MV-4-11 (cell line): Measurements from ENCODE around the gene CDKAL1.
"Not testable (repeated sequence)": the region's sequence is repeated elsewhere in the genome, so short reads cannot be mapped to it uniquely, and the experiment has no call there.

Experiments
- DNase-seq: peaks from one replicate; lab custom pipeline; 2025; lab: John Stamatoyannopoulos, UW

The CDKAL1 gene

DNA sequence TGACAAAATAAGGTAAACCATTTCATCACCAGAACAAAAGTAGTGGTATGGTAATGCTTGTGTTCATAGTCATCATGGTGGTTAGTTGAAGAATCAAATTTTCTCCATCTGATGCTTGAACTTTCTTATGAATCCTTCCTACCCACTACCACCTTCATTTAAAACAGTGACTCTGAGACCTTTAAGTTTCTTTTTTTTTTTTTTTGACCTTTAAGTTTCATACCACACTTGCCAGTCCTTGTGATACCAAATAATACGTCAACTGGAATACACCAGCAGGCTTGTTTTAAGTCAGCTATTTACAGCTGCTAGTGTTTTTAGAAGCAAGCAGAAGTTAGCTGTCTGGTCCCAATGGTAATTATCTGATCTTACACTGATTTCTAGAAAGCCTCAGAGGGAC is 645.9 kb downstream of the CDKAL1 start:
- no peak for DNase-seq

DNA sequence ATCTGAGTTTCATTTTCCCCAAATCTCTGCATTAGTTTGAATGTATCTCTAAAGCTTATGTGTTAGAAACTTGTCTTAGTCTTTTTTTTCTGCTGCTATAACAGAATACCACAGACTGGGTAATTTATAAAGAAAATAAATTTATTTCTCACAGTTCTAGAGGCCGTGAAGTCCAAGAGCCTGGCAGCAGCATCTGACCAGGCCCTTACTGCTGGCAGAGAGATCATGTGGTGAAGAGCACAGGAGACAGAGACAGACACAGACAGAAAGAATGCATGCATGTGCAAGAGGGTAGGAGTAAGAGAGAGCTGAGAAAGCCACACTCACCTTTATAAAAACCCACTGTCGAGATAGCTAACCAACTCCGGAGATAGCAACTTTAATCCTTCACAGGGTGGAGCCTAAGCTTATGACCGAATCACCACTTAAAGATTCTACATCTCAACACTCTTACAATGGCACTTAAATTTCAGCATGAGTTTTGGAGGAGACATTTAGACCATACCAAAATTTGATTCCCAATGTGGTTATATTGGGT is 646.6 kb downstream of the CDKAL1 start:
- no peak for DNase-seq

DNA sequence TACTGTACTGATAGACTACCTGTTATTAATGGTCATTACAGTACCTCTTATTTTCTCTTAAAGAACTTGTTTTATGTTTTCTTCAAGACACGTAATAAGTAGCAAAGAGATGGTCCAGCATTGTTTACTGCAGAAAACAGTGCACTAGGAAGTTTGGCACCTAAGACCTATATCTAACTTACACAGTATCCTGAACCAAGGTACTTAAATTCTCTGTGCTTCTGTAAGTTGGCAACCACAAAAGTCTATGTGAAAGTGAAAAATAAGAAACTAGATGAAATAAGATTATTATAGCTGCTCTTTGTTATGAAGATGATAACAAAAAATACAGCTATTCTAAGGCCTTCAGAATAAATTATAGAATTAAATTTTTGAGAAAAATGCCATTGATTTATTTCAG is 647.6 kb downstream of the CDKAL1 start:
- DNase-seq: no peak

DNA sequence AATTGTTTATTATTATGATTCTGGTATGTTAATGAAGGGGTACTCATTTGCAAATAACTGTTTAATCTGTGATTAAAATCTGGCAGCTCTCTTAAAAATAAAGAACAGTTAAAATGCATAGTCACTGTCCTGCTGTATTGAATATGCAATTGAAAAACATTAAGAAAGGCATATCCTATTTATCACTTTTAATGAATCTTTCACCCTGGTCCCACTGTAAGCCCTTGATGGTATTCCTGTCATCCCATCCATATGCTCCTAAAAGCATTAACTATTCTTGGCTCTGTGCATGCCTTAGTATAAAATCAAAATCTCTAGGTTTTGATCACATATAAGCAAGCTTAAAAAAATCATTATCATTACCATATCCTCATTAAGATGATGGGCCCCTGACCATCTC is 648.3 kb downstream of the CDKAL1 start:
- no peak for DNase-seq

DNA sequence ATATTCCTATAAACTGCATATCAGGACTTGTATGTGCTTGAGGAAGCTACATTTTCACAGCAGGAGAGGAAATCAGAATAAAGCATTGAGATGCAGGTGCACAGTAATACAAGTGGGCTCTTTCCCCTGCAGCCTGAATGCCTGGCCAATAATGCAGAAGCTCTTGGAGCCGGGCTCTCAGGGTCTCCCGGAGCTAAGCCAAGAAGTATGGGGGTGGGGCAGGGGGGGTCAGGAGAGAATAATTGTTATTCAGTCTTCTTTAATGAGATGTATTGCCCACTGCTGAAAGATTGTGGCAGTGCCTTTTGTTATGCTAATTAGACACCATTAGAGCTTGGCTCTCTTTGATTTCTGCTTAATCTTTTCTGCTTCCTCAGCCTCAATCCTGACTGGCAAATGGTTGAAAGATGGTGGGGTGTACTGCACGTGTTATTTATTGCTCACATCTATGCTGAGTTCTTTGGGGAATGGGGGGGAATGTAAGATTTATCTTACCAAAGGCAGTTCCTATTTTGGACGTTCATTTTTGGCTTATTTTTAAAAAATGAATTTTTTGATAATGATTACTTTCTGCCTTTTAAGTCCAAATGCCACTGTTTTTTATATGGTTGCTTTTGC is 651.7 kb downstream of the CDKAL1 start:
- DNase-seq: no peak

DNA sequence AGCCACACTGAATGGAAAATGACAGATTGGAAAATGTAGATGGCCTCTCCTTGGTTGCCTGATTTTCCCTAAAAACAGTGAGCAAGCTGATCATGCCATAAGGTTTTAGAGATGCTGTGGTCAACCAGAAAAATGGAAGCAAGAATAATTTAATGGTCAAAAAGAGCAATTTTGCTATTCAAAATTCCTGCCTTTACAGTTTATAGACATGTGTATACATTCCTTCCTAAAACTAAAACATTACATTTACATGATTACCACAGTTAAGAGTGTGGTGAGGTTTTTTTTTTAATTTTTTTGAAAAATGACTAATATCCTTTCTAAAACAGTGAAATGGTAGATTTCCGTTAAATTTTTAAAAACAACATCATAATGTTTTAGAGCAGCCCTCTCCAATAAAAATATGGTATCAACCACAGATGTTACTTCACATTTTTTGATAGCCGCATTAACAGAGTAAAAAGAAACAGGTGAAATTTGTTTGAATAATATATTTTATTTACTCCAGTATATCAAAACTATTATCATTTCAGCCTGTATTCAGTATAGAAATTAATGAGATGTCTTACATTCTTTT is 652.3 kb downstream of the CDKAL1 start:
- DNase-seq: no peak

DNA sequence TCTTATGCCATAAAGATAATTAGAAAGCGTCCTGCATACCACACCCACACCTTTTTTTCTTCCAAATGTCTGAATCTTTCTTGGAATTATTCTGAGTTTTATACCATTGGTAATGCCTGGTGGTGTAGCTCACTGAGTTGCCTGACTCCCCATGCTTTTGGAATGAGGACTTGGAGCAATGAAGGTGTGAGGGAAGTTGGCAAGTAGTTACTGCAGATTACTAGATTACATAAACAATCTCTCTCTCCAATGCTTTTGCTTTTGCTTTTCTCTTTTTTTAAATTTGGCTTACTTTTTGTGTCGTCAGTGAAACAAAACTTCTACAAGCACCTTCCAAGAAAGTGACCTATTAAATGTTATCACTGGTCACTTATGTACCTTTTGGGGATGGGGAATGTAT is 653.2 kb downstream of the CDKAL1 start:
- DNase-seq: no peak

DNA sequence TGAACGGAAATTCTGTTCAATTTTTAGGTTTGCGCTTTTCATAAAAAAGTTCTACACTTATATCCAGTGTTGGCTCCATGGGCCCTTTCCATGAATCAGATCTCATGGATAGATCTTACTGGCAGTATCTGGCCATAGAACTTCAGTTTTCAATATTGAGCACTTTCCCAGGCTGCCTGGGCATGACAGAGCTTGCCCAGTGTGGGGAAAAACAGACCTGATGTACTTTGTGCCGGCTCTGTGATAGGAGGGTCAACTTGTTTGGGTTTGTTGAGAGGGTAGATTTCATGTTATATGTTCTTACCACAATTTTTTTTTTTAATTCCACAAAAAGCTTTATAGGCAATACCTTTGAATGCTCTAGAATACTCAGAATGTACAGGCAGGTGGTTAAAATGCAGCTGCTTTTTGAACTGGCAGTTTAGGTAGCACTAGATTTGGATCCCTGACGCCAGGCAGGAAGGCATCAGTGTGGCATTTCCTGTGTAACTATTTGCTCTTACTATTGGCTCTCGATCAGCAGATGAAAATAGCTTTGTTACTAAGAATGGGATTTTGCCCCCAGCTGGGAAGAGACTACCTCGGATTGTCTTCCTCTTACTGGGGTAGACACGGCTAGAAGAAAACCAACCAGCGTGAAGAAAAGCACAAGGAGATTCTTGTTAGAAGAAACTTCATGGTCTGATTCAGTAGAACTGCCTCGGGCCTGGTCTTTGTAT is 654.4 kb downstream of the CDKAL1 start:
- no peak for DNase-seq

DNA sequence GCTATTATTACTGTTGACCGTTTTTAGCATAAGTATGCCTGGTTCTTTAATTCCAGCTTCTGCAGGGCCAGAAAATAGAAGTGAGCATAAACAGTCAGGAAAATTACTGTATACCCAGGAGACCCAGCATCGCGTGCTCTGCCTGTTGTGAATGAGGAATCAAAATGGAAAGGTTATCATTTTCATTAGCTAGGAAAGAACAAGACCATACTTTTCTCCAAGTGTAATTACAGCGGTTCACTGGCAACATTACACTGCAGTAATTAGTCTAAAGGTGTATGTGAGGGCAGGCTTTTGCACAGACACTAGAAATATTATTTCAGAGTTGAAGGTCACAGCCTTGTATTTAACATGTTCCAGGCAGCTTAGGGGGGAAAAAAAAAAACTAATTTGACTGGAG is 655.5 kb downstream of the CDKAL1 start:
- no peak for DNase-seq

DNA sequence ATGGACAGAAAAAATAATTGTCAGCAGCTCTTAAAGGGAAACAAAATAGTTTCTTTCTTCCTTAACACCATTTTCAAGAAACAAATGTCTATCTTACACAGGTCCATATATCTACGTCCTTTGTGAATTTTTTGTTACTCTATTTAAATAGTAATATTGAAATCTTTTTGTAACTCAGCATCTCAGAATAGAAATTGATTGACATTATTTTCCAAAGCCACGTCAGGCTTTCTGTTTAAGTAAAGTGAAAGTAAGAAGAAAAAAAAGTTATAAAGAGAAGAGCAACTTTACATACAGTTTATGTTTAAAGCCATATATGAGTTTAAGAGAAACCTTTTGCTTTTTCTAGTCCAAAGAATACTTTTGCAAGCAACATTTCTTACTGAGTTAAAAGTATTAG is 656.4 kb downstream of the CDKAL1 start:
- no peak for DNase-seq

DNA sequence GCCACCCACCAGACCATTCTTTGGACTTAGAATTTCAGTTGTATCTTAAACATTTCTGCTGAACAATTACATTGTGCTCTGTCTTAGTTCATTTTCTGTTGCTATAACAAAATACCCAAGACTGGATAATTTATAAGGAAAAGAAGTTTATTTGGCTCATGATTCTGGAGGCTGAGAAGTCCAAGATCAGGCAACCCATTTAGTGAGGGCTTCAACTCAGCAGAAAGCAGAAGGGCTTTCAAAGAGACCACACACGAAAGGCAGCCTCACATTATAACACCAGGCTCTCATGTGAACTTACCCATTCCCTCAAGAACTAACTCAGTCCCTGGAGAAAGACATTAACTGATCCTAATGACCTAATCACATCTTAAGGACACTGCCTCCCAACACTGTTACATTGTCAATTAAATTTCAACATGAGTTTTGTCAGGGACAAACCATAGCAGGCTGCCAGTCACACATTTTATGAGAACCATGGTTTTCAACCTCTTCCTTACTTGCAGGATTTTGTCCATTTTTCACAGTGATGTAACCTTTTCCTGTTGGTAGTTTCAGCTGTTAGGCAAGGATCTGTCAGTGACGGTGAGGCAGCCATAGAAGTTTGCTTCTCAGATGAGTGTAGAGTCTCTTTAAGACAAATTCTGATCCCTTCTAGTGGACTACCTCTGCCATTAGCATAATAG is 659.7 kb downstream of the CDKAL1 start:
- peak; percentile 32 for DNase-seq

DNA sequence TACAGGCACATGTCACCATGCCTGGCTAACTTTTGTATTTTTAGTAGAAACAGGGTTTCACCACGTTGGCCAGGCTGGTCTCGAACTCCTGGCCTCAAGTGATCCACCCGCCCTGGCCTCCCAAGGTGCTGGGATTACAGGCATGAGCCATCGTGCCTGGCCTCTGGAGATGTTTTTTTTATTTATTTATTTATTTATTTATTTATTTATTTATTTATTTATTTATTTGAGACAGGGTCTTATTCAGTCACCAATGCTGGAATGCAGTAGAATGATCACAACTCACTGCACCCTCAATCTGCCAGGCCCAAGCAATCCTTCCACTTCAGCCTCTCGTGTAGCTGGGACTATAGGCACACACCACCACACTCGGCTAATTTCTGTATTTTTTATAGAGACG is 661.0 kb downstream of the CDKAL1 start:
- DNase-seq: not testable (repeated sequence)

DNA sequence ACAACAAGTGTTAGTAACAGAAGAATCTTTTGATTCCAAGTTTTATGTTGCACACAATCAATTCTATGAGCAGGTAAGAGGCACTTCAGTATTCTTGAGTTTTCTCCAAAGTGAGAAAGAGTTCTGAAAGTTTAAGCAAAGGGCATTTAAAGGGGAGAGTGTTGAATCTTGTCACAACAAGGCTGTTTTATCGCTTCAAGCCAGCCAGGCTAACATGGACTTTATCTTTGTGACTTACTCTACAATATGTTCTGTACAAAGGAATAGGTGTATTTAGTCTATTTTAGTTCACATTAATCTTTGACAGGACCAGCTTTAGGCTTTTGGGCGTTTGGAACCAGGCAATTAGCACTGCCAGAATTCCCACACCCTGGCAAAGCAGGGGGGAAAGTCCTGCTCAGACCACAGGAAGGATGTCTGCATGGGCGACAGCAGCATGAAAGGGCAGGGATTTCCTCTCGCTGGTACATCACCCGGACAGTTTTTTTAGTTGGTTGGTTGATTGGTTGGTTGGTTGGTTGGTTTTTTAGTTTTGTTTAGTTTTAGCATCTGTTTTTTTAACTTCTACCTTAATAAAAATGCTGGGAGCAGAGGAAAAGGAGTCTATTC is 663.9 kb downstream of the CDKAL1 start:
- DNase-seq: no peak

DNA sequence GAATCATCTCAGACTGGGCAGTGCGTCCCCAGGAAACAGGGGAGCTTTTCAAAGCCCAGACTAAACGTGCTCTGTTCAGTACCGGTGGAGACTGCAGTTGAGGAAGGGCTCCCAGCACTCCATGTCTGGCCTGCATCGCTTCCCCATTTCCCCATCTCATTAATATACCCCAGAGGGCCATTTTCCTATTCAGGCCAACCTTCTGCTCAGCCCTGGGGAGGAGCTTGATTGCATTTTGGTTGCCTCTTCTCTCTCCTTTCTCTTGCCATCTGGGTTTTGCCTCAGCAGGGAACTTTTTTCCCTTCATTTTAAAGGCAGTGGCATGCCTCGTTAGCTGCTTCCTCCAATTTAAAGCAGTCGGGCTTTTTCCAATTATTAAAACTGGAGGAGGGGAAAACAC is 665.0 kb downstream of the CDKAL1 start:
- no peak for DNase-seq

DNA sequence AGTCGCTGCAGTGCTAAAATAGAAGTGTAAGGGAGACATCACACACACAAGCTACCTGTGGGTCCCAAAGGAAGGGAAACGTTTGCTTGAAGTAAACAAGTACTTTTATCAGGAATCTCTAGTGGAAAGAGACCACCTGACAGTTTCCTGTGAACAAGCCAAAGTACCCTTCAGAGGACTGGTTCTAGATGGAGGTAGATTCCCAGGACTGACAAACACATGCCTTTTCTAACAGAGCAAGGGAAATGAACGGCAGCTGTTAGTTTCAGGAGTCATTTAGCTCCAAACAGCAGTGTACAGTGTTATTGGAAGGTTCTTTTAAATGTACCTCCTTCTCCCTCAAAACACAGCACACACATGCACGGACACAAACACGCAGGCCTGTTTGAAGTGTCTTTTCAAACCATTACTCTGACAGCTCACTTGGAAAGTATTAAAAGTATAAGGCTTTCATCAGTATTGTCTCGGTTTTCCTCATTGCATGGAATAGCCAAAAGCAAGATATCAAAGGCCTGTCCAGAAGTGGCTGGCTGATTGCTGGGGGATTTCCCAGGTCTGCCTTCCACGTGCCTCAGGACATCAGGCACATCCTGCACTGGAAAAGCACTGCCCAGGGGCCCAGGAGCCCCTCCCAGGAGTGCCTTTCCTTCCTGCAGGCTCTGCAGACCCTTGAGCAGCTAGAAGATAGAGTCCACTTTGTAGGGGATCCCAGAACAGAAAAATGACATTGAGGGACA is 666.0 kb downstream of the CDKAL1 start:
- DNase-seq: no peak

DNA sequence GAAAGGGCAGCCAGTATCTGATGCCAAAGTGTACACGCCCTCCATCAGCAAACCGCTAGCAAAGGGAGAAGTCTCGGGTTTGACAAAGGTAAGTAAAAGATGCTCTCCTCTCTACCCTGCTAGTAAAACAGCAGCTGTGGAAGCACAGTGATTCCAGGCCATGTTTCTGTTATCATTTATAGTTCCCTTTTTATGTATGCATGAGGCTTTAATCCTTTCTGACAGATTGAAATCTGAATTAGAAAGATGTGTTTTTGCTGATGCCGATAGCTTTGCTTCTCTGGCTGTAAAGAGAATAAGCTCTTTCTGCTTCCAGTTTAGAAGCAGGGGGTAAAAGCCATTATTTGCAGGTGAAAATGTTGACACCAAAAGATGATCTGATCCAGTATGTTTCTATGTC is 666.9 kb downstream of the CDKAL1 start:
- no peak for DNase-seq

DNA sequence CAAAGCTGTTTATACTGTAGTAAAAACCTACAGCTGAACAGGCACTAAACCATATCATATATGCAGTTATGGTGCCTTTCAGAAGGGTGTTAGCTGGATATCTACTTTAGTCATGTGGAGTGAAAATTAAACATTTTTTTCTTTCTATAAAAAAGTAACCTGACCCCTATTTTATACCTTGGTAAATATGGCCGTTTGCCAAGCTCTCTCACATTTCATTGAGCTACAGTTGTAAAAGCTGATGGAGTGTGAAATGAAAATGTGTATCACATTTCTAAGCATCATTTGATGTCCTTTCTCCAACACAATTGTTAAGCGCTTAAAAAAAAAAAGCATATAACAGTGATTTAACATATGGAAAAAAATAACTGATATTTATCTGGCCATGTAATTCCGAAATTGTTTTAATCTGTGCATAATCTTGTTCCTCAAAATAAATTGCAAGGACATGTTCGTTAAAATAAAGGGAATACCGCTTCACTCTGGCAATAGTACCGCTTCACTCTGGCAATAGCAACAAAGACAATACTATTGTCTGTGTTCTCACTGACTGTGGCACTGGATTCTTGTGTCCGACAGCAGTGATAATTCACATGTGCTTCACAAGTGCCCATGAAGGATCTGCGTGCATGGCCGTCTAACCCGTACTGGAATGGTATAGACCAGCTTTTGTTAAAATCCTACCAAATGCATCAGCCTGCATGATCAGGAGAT is 667.5 kb downstream of the CDKAL1 start:
- no peak for DNase-seq

DNA sequence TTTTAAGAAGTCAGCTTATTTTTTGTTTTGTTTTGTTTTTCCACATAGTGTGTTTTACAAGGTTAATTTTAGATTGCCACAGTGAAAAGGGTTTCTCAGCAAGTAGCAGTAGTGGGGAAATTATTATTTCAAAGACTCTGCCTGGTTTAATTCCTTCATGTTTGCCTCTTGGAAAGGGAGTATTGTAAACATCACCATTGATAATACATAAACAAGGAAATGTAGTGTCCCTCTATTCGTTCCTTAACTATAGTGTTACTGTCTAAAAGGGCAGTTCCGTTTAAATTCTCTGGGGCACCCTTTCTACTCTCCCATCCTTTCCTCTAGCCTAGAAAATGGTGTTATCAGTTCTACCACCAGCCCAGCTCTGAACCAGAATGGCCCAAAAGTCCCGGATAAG is 668.3 kb downstream of the CDKAL1 start:
- DNase-seq: no peak

DNA sequence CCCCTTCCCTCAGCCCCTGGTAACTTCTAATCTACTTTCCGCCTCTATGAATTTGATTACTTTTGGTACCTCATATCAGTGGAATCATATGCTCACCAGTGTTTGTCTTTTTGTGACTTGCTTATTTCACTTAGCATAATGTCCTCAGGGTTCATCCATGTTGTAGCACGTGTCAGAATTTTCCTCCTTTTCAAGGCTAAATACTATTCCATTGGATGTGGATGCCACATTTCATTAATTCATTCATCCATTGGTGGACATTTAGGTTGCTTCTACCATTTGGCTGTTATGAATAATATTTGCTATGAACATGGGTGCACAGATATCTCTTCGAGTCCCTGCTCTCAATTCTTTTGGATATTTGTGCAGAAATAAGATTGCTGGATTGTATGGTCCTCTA is 670.7 kb downstream of the CDKAL1 start:
- no peak for DNase-seq

DNA sequence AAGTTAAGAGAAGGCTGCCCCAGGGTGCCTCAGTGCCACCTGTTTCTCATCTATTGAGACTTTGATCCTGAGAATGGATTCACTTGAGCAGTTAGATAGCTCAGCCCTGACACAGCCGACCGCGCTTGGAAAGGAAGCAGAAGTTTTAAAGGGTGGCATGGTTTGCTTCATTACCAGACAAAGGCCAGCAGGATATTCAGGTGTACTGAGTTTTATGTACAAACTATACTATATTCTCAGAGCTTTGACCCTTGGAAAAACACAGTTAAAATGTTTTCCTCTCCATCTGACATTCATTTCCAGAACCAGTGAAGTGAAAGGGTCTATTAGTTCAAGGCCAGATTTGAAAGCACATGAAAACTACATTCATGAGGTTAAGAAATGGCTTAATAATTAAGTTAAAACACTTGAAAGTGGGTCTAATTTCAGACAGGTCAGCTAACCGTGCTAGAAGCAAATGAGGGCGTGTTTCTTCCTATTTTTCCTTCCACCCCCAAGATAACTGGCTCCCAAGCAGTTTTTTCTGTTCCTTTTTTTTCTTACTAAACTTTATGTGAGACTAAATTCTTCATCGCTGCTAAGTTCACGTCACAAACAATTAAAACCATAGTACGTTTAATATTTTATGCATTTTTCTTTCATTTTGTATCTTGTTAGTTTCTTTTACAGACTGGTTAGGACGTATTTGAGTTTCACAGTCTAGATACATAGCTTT is 674.0 kb downstream of the CDKAL1 start:
- DNase-seq: peak; percentile 39
